HG03103 (cell line): ENCODE results near the gene GRAMD1C.
"Not testable (repeated sequence)": the region's sequence is repeated elsewhere in the genome, so short reads cannot be mapped to it uniquely, and the experiment has no call there.

Experiments
- ATAC-seq: cut with Tn5 transposase; IDR thresholded peaks from one replicate; pipeline ENCODE4 v1.9.1; 2021; ENCODE audit warnings: low read depth; ENCODE audit not compliant: unreplicated experiment

The GRAMD1C gene

GRCh38 chr3:113849841-113850240 is 11.3 kb downstream of the GRAMD1C start:
- ATAC-seq: not testable (repeated sequence)

GRCh38 chr3:113850391-113850790 is 11.8 kb downstream of the GRAMD1C start:
- not testable (repeated sequence) for ATAC-seq

GRCh38 chr3:113852506-113852905 is 13.9 kb downstream of the GRAMD1C start:
- no peak for ATAC-seq

- ATAC-seq: no peak
Observed at GRCh38 chr3:113867506-113867905, 28.9 kb downstream of the GRAMD1C start.

GRCh38 chr3:113873293-113873692 is 34.7 kb downstream of the GRAMD1C start:
- ATAC-seq: no peak

- no peak for ATAC-seq
Observed at GRCh38 chr3:113873814-113874526, 35.4 kb downstream of the GRAMD1C start.

GRCh38 chr3:113878403-113878802 is 39.8 kb downstream of the GRAMD1C start:
- ATAC-seq: no peak

GRCh38 chr3:113885050-113885449 is 46.5 kb downstream of the GRAMD1C start:
- no peak for ATAC-seq

GRCh38 chr3:113890256-113890900 is 51.8 kb downstream of the GRAMD1C start:
- ATAC-seq: no peak

GRCh38 chr3:113894927-113895326 is 56.3 kb downstream of the GRAMD1C start:
- ATAC-seq: no peak

GRCh38 chr3:113895964-113896363 is 57.4 kb downstream of the GRAMD1C start:
- ATAC-seq: no peak

GRCh38 chr3:113896930-113897329 is 58.3 kb downstream of the GRAMD1C start:
- no peak for ATAC-seq

- no peak for ATAC-seq
Observed at GRCh38 chr3:113897373-113897777, 58.8 kb downstream of the GRAMD1C start.

- no peak for ATAC-seq
Observed at GRCh38 chr3:113898892-113899291, 60.3 kb downstream of the GRAMD1C start.

- no peak for ATAC-seq
Observed at GRCh38 chr3:113906568-113907140, 68.1 kb downstream of the GRAMD1C start.

- no peak for ATAC-seq
Observed at GRCh38 chr3:113908133-113908532, 69.5 kb downstream of the GRAMD1C start.

GRCh38 chr3:113910966-113911365 is 72.4 kb downstream of the GRAMD1C start:
- ATAC-seq: no peak

- ATAC-seq: peak; percentile 94
Observed at GRCh38 chr3:113912552-113913236, 74.1 kb downstream of the GRAMD1C start.

GRCh38 chr3:113914646-113915045 is 76.1 kb downstream of the GRAMD1C start:
- no peak for ATAC-seq

GRCh38 chr3:113927556-113927955 is 89.0 kb downstream of the GRAMD1C start:
- no peak for ATAC-seq

- ATAC-seq: no peak
Observed at GRCh38 chr3:113946831-113947230, 108.2 kb downstream of the GRAMD1C start.
